IMR-90 (cell line): ENCODE measurements around the gene RUNX1. TPM values are rescaled to one million over a fixed set of nuclear protein-coding genes. Genes with fewer than 3 reads are reported as not detected.

Source experiments
- ATAC-seq: fragments of 200-7000 bp; cut with Tn5 transposase; 2 replicates; pipeline ENCODE4 v1.9.1; 2020; ENCODE audit warnings: low read depth, mild to moderate bottlenecking, moderate library complexity
- BruUV-seq: library from RNA; stranded (reverse); fragments of 400-500 nt; replicated peaks from 2 replicates; lab custom pipeline; 2021; lab: Mats Ljungman, UMichigan
- CTCF ChIA-PET: fragments of 300-600 bp; formaldehyde crosslinking; extraction: SDS; loops from one replicate; lab custom pipeline; 2021; ENCODE audit warnings: antibody characterized with exemption; lab: Yijun Ruan, JAX
- POLR2A ChIA-PET: fragments of 300-600 bp; sonication (Branson Sonifier 250); formaldehyde crosslinking; loops from one replicate; lab custom pipeline; 2022; ENCODE audit warnings: antibody characterized with exemption; ENCODE audit not compliant: unreplicated experiment; lab: Charles Lee
- DNase-seq: peaks from one replicate; pipeline ENCODE4 v3.0.0; 2013
- H2AFZ ChIP-seq: replicated peaks from 2 replicates; pipeline ENCODE3; 2013; ENCODE audit warnings: low read length, mild to moderate bottlenecking; ENCODE audit not compliant: poor library complexity
- H2AK5ac ChIP-seq: 2 replicates; pipeline ENCODE4 v1.6.1; 2013; ENCODE audit warnings: low read depth, low read length, inconsistent platforms
- H2AK9ac ChIP-seq: replicated peaks from 2 replicates; pipeline ENCODE3; 2013; ENCODE audit warnings: mild to moderate bottlenecking, low read depth, low read length, moderate library complexity; ENCODE audit not compliant: poor library complexity
- H2BK120ac ChIP-seq: 2 replicates; pipeline ENCODE4 v1.6.1; 2013; ENCODE audit warnings: low read depth, low read length, inconsistent platforms
- H2BK15ac ChIP-seq: 3 replicates; pipeline ENCODE4 v1.6.1; 2013; ENCODE audit warnings: low read depth, low read length, inconsistent platforms
- H2BK20ac ChIP-seq: 2 replicates; pipeline ENCODE4 v1.6.1; 2013; ENCODE audit warnings: low read depth, mild to moderate bottlenecking, inconsistent platforms, low read length, moderate library complexity
- H2BK5ac ChIP-seq: 2 replicates; pipeline ENCODE4 v1.6.1; 2013; ENCODE audit warnings: mild to moderate bottlenecking, low read depth, low read length, inconsistent platforms; ENCODE audit not compliant: poor library complexity, severe bottlenecking
- H3K14ac ChIP-seq: replicated peaks from 2 replicates; pipeline ENCODE4 v1.6.1; 2013; ENCODE audit warnings: low read depth, low read length, inconsistent platforms
- H3K18ac ChIP-seq: 2 replicates; pipeline ENCODE4 v1.6.1; 2013; ENCODE audit warnings: low read depth, low read length, control low read depth
- H3K23ac ChIP-seq: 2 replicates; pipeline ENCODE4 v1.6.1; 2013; ENCODE audit warnings: low read depth, low read length, inconsistent platforms
- H3K27ac ChIP-seq: 2 replicates; pipeline ENCODE4 v1.5.1; 2013; ENCODE audit warnings: mild to moderate bottlenecking, control low read depth, low read length; ENCODE audit not compliant: insufficient read depth
- H3K27me3 ChIP-seq: 2 replicates; pipeline ENCODE4 v1.6.1; 2013; ENCODE audit warnings: low read length; ENCODE audit not compliant: control insufficient read depth, insufficient read depth
- H3K36me3 ChIP-seq: 2 replicates; pipeline ENCODE4 v1.6.1; 2013; ENCODE audit warnings: low read length, mixed read lengths; ENCODE audit not compliant: control insufficient read depth, insufficient read depth
- H3K4ac ChIP-seq: 2 replicates; pipeline ENCODE4 v1.6.1; 2013; ENCODE audit warnings: low read depth, low read length, inconsistent platforms
- H3K4me1 ChIP-seq: 2 replicates; pipeline ENCODE4 v1.6.1; 2013; ENCODE audit warnings: low read length, mixed read lengths; ENCODE audit not compliant: control insufficient read depth, insufficient read depth
- H3K4me2 ChIP-seq: 2 replicates; pipeline ENCODE4 v1.6.1; 2013; ENCODE audit warnings: low read depth, mild to moderate bottlenecking, control low read depth, low read length, moderate library complexity
- H3K4me3 ChIP-seq: 2 replicates; pipeline ENCODE4 v1.5.1; 2013; ENCODE audit warnings: low read depth, mild to moderate bottlenecking, control low read depth, low read length, moderate library complexity; ENCODE audit not compliant: insufficient read depth
- H3K56ac ChIP-seq: 2 replicates; pipeline ENCODE4 v1.6.1; 2013; ENCODE audit warnings: low read length, inconsistent platforms; ENCODE audit not compliant: insufficient read depth; ENCODE audit errors: extremely low read depth
- H3K79me1 ChIP-seq, 2 experiments: 2 replicates each; pipeline ENCODE4 v1.6.1; 2013; ENCODE audit warnings: low read length in 2 of 2, inconsistent platforms in 1 of 2, low read depth in 1 of 2
- H3K9ac ChIP-seq: 2 replicates; pipeline ENCODE4 v1.6.1; 2013; ENCODE audit warnings: low read depth, low read length, control low read depth
- H3K9me1 ChIP-seq: 2 replicates; pipeline ENCODE4 v1.6.1; 2013; ENCODE audit warnings: low read length, inconsistent platforms; ENCODE audit not compliant: insufficient read depth
- H3K9me3 ChIP-seq: 2 replicates; pipeline ENCODE4 v1.6.1; 2013; ENCODE audit warnings: low read length; ENCODE audit not compliant: control insufficient read depth, insufficient read depth
- H4K20me1 ChIP-seq: 2 replicates; pipeline ENCODE4 v1.6.1; 2013; ENCODE audit warnings: low read length, inconsistent platforms; ENCODE audit not compliant: insufficient read depth
- H4K5ac ChIP-seq: 2 replicates; pipeline ENCODE4 v1.6.1; 2013; ENCODE audit warnings: mild to moderate bottlenecking, low read depth, low read length, control low read depth
- H4K8ac ChIP-seq, 2 experiments: 2 replicates each; pipeline ENCODE4 v1.6.1; 2013; ENCODE audit warnings: low read depth in 2 of 2, low read length in 2 of 2, control low read depth in 1 of 2, inconsistent platforms in 1 of 2
- H4K91ac ChIP-seq: 2 replicates; pipeline ENCODE4 v1.6.1; 2013; ENCODE audit warnings: low read depth, low read length, inconsistent platforms; ENCODE audit not compliant: insufficient read depth
- BHLHE40 ChIP-seq: fragments of 150-350 bp; IDR thresholded peaks from 2 replicates; pipeline ENCODE4 v1.6.1; 2016; ENCODE audit warnings: mild to moderate bottlenecking, low read depth, low read length
- CEBPB ChIP-seq: IDR thresholded peaks from 2 replicates; pipeline ENCODE4 v1.6.1; 2012; ENCODE audit warnings: low read depth, low read length, improper control_type of control experiment
- CHD1 ChIP-seq: IDR thresholded peaks from 2 replicates; pipeline ENCODE4 v1.6.1; 2012; ENCODE audit warnings: low read depth, low read length, improper control_type of control experiment
- CTCF ChIP-seq: conservative IDR thresholded peaks from 2 replicates; pipeline ENCODE4 v1.5.1; 2012; ENCODE audit warnings: mild to moderate bottlenecking, low read depth, low read length, improper control_type of control experiment
- FOS ChIP-seq: fragments of 150-350 bp; IDR thresholded peaks from 2 replicates; pipeline ENCODE4 v1.6.1; 2016; ENCODE audit warnings: low read depth, low read length
- MAFK ChIP-seq: IDR thresholded peaks from 2 replicates; pipeline ENCODE4 v1.6.1; 2012; ENCODE audit warnings: low read depth, low read length, improper control_type of control experiment
- MAZ ChIP-seq: IDR thresholded peaks from 2 replicates; pipeline ENCODE4 v1.6.1; 2012; ENCODE audit warnings: low read depth, mild to moderate bottlenecking, low read length, improper control_type of control experiment, moderate library complexity, borderline replicate concordance
- MXI1 ChIP-seq: IDR thresholded peaks from 2 replicates; pipeline ENCODE4 v1.6.1; 2012; ENCODE audit warnings: low read depth, mild to moderate bottlenecking, low read length, moderate library complexity, borderline replicate concordance
- NFE2L2 ChIP-seq: fragments of 150-350 bp; IDR thresholded peaks from 2 replicates; pipeline ENCODE4 v1.6.1; 2016; ENCODE audit warnings: low read depth, mild to moderate bottlenecking, low read length
- POLR2A ChIP-seq: IDR thresholded peaks from 2 replicates; pipeline ENCODE4 v1.6.1; 2012; ENCODE audit warnings: mild to moderate bottlenecking, low read depth, low read length
- RAD21 ChIP-seq: IDR thresholded peaks from 2 replicates; pipeline ENCODE4 v1.6.1; 2012; ENCODE audit warnings: low read length, improper control_type of control experiment
- RCOR1 ChIP-seq: IDR thresholded peaks from 2 replicates; pipeline ENCODE4 v1.6.1; 2012; ENCODE audit warnings: mild to moderate bottlenecking, low read length, improper control_type of control experiment; ENCODE audit not compliant: insufficient replicate concordance
- RFX5 ChIP-seq: IDR thresholded peaks from 2 replicates; pipeline ENCODE4 v1.8.0; 2012; ENCODE audit warnings: low read depth, mild to moderate bottlenecking, low read length, moderate library complexity
- SMC3 ChIP-seq: fragments of 150-350 bp; IDR thresholded peaks from 2 replicates; pipeline ENCODE4 v1.6.1; 2016; ENCODE audit warnings: low read depth, mild to moderate bottlenecking, antibody characterized with exemption, low read length, moderate library complexity
- USF2 ChIP-seq: fragments of 150-350 bp; IDR thresholded peaks from 2 replicates; pipeline ENCODE4 v1.6.1; 2017; ENCODE audit warnings: mild to moderate bottlenecking, antibody characterized with exemption, low read length, low read depth
- WGBS, 2 experiments: methylation state at CpG; one replicate each; pipeline versions ENCODE4 v1.1.5 to v1.1.7; 2013; ENCODE audit warnings: missing lambda C conversion rate in 2 of 2; ENCODE audit not compliant: insufficient read length in 1 of 2; ENCODE audit errors: extremely low coverage in 2 of 2; 5-methylcytosine and 5-hydroxymethylcytosine counted together
- dilution Hi-C: fragments of 300-500 bp; cut with HindIII; formaldehyde crosslinking; loops from one replicate; pipeline ENCODE4 v1.14.3; 2018; ENCODE audit warnings: low sequenced_read_pairs; ENCODE audit not compliant: unreplicated experiment
- in situ Hi-C: fragments of 300-500 bp; cut with MboI; formaldehyde crosslinking; loops from 3 replicates; pipeline ENCODE4 v1.14.3; 2019; ENCODE audit warnings: low sequenced_read_pairs, inconsistent platforms, mixed read lengths
- intact Hi-C: fragments of 100-400 bp; cut with micrococcal nuclease; formaldehyde crosslinking; loops from 2 replicates; pipeline ENCODE4 v1.10.0; 2022
- polyA plus RNA-seq, 3 experiments: library from polyadenylated mRNA; depleted of rRNA; stranded (reverse); fragments of >200 nt; gene quantifications; 2 replicates each; pipeline ENCODE4 v1.2.3, GENCODE V29; 2012; ENCODE audit warnings: low replicate concordance in 1 of 3
- total RNA-seq: library from RNA; depleted of rRNA; stranded (reverse); fragments of >200 nt; gene quantifications from 2 replicates; pipeline ENCODE4 v1.2.3, GENCODE V29; 2012
- TF ChIP-seq, protein P1 (sequence below): fragments of 150-350 bp; IDR thresholded peaks from 2 replicates; pipeline ENCODE4 v1.6.1; 2016; ENCODE audit warnings: low read depth, mild to moderate bottlenecking, low read length, moderate library complexity, borderline replicate concordance

Gene RUNX1
- total and polyA plus RNA-seq, 2 of the 4 experiments (the other 2 are of a cell fraction): 34.5 to 56.5 TPM

GRCh38 chr21:35028451-35028978 is 20.6 kb downstream of the RUNX1 start:
- POLR2A ChIA-PET: no interaction called here
- Histone ChIP-seq H2BK120ac (no peak overlapping the region), H4K91ac (no peak overlapping the region), H2BK20ac (no peak overlapping the region), H3K79me1 (0 out of 4 replicates have a peak, but pooled peaks cover 0 to 7% of the 10 kb centered on the region in 2 experiments), H3K4me3 (no peak overlapping the region), H3K14ac (no peak overlapping the region), H4K8ac (no peak overlapping the region), H2BK5ac (no peak overlapping the region), H3K27ac (no peak overlapping the region), H4K20me1 (no peaks in the 10 kb centered on the region), H3K56ac (no peak overlapping the region), H2BK15ac (no peak overlapping the region; the same call in 2 of the 3 replicates), H2AK9ac (no peak overlapping the region), H3K9me1 (no peaks in the 10 kb centered on the region; the same call in 1 of the 2 replicates), H3K36me3 (no peaks in the 10 kb centered on the region), H3K27me3 (no peaks in the 10 kb centered on the region), H3K18ac (no peak overlapping the region), H3K4me1 (no peaks in the 10 kb centered on the region), H3K9me3 (no peaks in the 10 kb centered on the region), H3K9ac (no peak overlapping the region), H3K4me2 (no peak overlapping the region), H3K4ac (peak overlapping the region; percentile 8; the same call in 1 of the 2 replicates), H3K23ac (no peak overlapping the region), H2AFZ (no peak overlapping the region), H4K5ac (no peak overlapping the region), H2AK5ac (peak overlapping the region; percentile 49; the same call in 1 of the 2 replicates)
- DNase-seq (no peak), ATAC-seq (no peak)
- dilution Hi-C loops (no loop called here), in situ Hi-C loops (no loop called here), intact Hi-C loops (no loop called here)
- TF ChIP-seq CHD1: no peak
- no peak for TF ChIP-seq CTCF
- TF ChIP-seq RFX5: no peak
- TF ChIP-seq CEBPB: no peak
- no peak for TF ChIP-seq MAFK
- TF ChIP-seq USF2: no peak
- TF ChIP-seq NFE2L2: no peak
- TF ChIP-seq FOS: no peak
- TF ChIP-seq SMC3: no peak
- no peak for TF ChIP-seq RAD21
- no peak for TF ChIP-seq POLR2A
- TF ChIP-seq, protein P1, sequence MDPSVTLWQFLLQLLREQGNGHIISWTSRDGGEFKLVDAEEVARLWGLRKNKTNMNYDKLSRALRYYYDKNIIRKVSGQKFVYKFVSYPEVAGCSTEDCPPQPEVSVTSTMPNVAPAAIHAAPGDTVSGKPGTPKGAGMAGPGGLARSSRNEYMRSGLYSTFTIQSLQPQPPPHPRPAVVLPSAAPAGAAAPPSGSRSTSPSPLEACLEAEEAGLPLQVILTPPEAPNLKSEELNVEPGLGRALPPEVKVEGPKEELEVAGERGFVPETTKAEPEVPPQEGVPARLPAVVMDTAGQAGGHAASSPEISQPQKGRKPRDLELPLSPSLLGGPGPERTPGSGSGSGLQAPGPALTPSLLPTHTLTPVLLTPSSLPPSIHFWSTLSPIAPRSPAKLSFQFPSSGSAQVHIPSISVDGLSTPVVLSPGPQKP: no peak
- TF ChIP-seq BHLHE40: no peak
- TF ChIP-seq MXI1: no peak
- no peak for TF ChIP-seq MAZ
- no peak for TF ChIP-seq RCOR1
- no TSS peak for BruUV-seq
- WGBS, 2 experiments: no CpG with 5 or more reads among the region's 4 CpGs
- CTCF ChIA-PET: no interaction called here
